Astrocyte (in vitro differentiated cells and primary cell): Measurements from ENCODE around the gene COL2A1.

ENCODE experiments used
- CTCF ChIP-seq: IDR thresholded peaks from 2 replicates; pipeline ENCODE4 v1.5.1; 2011; ENCODE audit warnings: low read depth, mild to moderate bottlenecking, inconsistent platforms, low read length, moderate library complexity; ENCODE audit not compliant: insufficient read depth
- EZH2 ChIP-seq: IDR thresholded peaks from 2 replicates; pipeline ENCODE4 v1.6.1; 2012; ENCODE audit warnings: mild to moderate bottlenecking, low read length, inconsistent platforms; ENCODE audit not compliant: insufficient read depth

GRCh38 chr12:47979686-47980085 lies 24.6 kb downstream of the COL2A1 start:
- TF ChIP-seq CTCF (no peak), EZH2 (no peak)
